ENCODE data around the gene KPRP.

KPRP gene, protein sequence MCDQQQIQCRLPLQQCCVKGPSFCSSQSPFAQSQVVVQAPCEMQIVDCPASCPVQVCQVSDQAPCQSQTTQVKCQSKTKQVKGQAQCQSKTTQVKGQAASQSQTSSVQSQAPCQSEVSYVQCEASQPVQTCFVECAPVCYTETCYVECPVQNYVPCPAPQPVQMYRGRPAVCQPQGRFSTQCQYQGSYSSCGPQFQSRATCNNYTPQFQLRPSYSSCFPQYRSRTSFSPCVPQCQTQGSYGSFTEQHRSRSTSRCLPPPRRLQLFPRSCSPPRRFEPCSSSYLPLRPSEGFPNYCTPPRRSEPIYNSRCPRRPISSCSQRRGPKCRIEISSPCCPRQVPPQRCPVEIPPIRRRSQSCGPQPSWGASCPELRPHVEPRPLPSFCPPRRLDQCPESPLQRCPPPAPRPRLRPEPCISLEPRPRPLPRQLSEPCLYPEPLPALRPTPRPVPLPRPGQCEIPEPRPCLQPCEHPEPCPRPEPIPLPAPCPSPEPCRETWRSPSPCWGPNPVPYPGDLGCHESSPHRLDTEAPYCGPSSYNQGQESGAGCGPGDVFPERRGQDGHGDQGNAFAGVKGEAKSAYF

DNA sequence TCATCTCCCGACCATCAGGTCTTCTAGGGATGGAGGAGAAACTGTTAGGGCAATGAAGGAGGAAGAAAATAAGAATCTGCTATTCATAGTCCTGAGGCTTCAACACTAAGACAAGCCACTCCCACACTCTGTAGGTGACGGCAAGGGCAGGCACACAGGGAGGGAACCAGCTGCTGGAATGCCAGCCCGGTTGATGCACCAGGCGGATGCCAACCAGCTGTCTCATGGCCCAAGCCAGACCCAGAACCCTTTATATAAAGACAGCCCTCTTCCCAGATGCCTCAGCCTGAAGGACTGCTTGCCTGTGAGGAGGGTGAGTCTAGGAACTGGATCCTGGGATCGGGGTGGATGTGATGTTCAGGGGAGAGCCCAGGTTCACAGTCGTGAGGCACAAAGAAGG, at the start of gene KPRP:
KPRP (plus strand) TSS at position 279 of the 400 bp plus-strand sequence. CDS start 1,564 bp downstream, outside the sequence.
- no peak for DNase-seq

DNA sequence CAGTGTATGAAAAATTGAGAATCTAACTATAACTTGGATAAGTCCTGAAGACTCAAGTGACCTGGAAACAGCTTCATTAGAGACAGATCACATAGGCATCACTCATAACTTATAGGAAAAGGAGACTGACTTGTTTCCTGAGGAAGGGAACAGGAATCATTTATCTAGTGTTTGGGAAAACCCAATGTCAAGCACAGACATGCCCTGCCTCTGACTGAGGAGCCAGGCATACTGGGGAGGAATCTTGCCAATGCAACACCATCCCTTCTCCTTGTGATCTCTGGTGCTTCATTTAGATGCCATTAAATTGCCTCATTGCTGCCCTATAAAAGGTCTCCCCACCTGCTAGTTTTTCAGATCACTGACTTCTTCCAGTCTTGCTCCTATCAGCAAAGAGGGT, 39.6 kb upstream of the KPRP start:
- DNase-seq = no peak

DNA sequence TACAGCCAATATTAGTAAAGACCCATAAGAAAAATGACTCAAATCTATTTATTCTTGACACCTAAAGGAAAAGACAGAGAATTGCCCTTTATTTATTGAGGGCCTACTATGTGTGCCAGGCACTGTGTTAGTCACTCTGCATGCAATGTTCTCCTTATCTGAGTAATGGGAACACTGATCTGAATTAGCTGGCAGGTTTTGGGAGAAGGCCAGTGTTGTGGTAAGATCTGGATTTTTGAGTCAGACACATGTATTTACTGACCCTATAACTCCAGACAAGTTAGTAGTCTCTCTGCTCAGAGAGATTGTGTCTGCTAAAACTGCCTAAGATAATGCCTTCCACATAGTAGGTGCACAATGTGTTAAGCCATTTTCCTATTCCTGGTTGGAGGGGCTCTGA, 32.6 kb upstream of the KPRP start:
- DNase-seq = no peak

DNA sequence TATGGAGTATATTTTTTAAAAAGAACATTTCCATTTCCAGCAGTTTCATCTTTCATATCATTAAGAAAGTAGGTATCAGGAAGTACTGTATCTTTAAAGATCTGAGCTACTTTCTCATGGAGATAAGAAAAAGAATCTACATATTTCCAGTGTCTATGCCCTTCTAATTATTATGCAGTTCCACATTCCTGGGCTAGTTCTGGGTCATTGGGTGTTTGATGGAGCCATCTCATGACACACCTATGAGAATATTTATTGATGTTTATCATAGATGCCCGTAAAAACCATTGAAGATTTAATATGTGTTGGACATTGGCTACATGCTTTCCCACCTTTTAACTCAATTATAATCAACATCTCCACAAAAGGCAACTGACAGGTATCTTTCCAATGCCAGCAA, 28.8 kb upstream of the KPRP start:
- no peak for DNase-seq

DNA sequence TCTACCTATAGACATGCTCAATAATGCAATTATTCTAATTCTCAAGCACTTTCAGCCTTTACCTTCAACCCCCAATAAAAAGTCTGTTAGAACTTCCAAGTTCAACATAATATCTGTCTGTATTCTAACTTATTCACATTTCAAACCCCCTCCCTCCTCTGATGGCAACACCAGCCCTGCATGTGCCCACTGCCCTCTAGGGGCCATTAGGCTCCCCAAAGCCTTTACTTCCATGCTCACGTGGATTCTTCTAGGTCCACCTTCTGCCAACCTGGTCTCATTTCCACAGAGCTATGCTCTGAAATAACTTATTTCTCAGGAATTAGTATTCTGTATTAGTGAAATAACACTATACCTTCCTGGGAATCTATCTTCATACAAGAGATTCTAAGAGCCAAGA, 22.2 kb upstream of the KPRP start:
- no peak for DNase-seq

DNA sequence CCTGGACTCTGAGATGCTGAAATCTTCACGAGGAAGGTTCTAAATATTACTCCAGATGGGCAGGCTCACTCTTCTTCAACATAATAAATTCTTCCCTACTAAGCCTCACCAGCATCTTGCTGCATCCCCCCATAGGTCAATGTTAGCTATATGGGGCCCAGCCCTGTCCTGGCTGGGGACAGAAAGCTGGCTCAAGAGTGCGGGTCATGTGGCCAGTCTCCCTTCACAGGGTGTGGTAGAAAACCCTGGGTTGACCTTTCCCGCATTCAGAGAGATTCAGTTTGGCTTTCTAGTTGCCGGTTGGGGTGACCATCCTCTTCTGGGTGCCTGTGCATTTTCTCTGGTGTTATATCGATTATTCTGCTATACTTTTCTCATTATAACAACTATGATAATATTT, 19.8 kb upstream of the KPRP start:
- DNase-seq = no peak

DNA sequence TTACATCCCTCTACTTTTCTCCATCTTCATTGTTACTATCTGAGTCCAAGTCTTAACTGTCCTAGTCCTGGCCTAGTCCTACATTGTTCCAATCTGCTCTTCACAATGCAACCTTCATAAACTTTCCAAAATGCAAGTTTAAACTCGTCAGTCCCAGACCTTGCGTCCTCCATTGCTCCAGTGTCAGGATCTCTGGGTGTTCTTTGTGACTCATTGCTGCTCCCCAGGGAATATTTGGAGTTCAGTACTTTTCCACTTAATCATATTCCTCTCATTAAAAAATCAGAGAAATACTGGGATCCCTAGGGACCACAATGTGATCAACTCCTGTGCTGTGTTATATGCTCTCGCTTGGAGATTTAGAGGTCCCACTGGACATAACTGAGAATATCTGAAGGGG, 18.0 kb upstream of the KPRP start:
- no peak for DNase-seq

DNA sequence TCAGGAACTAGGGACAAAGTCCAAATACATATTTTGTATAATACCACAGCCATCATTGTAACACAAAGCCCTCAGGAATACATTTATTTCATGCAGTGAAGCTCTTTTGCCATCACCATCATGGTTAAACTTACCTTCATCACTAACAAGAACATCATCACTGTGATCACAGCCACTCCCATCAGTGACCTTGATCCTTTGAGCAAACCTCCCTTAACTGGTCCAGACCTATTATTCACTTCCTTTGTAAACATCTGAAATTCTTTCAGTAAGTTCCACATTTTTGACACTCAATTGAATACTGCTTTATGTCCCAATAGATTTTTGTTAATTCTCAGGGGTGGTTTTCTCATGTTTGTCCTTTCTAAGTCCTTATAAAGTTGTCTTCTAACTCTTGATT, 16.2 kb upstream of the KPRP start:
- no peak for DNase-seq

DNA sequence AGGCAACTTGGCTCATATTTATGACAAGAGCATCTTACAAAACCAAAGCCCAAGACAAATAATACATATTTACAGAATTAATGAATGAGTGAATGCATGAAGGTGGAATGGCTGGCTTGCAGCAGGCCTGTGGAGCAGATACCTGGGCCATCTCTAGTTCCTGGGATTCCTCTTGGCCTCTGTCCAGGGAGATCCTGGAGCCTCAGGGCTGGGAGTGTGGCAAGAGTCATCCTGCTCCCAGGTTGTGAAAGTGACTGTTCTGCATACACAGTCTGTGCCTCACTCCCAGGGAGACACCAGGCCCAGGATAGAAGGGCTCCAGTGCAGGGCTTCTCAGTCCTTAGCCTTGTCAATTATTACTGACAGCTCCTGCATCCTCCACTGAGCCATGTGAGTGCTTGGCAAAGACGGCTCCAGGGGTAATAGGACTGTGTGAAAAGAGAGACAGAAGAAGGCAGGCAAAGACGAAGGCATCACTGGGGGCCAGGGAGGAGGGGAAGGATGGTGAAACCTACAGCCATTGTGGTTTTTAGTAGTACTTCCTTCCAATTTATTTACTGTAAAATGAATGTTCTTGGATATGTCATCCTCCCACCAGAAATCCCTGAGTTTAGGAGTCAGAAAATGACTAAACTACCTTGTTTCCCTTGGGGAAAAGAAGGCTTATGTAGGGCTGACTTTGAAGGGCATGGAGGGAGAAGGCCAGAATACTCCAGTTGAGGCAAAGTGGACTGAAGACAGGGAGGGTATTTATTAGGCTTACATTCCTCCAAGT, 14.3 kb upstream of the KPRP start:
- DNase-seq = no peak

DNA sequence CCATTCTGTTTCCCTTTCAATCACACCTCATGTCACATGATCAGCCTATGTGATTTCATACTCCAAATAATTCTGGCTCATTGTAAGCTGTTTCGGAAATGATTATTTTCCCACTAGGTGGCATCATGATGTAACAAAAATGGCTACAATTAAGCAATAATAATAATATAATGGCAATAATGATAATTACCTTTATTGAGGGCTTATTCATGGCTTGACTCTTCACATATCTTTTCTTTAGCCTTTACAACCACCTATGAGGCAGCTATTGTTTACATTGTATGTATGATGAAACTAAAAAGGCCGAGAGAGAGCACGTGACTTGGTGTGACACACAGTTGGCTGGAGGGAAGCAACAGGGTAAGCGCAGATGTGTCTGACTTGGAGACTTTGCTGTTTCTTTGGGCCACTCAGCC, 12.5 kb upstream of the KPRP start:
- no peak for DNase-seq

DNA sequence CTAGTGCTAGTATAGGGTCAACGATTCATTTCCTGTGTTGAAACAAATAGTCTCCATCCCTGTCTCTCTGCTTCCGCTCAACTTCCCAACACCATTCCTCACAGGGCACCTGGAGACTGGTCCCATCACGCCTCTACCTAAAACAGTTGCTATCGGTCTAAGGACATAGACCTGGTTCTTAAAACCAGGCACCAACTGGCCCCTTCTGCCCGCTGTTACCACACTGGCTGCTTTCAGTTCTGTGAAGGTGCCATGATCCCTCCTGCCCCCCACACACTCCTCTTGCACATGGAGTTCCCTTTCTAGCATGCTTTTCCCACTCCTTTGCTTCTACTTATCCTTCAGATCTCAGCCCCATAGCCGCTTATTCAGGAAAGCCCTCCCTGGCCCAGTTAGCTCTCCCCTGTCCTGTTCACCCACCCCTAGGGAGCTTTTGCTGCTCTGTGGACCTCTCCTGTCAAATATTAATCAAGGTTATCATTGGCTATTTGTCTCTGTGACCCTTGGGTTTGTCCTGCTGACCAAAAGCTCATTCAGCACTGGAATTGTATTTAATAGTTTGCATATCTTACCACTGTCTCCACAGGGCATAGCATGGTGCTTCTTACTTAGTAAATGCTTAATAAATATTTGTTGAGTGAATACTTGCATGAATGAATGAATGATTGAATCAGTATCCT, 11.9 kb upstream of the KPRP start:
- no peak for DNase-seq

DNA sequence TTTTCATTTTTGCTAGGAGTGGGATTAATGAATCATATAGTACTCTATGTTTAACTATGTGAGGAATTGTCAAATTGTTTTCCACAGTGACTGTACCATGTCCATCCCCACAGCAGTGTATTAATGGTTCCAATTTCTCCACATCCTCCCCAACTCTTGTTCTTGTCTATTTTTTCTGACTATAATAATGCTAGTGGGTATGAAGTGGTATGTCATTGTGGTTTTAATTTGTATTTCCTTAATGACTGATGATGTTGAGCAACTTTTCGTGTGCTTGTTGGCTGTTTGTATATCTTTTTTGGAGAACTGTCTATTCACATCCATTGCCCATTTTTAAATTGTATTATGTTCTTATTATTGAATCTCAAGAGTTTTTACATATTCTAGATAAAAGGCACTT, 10.0 kb upstream of the KPRP start:
- no peak for DNase-seq

DNA sequence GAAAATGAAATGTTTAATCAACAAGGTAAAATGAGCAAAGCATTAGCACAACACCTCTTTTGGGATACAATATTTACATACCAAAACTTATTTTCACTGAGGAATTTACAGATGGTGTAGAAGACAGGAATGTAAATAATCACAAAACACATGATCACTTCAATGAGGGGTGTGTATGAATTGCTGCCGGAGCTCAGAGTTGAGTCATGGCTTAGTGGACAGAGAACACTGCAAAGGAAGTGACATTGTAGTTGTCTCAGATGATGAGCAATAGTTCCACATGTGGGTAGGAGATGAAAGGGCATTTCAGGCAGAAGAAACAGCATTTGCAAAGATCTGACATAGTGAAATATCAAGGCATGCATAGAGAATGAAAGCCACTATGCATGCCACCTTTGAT, 5.6 kb upstream of the KPRP start:
- DNase-seq = no peak

DNA sequence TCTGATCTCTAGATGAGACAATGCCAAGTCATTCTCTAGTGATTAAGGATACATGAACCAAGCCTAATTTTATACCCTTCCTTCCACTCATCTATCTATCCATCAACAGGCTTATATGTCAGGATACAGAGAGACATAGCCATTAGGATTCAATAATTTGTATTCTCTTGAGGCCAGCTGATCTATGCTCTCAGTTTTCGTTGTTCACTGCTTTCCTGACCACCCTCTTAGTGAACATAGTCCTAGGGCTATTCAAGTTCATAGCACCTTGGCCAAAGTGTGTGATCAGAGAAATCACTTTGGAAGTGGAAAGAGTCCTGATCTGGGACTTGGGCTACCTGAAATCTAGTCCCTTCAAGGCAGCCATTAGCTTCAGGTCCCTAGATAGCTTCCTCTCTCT, 4.2 kb upstream of the KPRP start:
- DNase-seq = no peak

DNA sequence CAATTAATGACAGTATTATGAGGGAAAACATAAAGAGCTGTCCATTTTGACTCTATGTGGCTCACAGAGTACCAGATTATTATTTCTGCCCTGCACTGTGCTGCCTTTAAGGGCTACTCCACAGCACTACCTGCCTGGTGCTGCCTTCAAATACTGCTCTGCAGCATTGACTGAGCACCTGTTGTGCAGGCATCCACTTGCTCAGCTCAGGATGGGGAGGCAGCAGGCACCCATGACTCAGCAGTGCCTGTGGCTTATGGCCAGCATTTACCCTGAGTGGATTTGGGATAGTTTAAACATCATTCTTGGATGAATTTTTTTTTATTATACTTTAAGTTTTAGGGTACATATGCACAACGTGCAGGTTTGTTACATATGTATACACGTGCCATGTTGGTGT, 953 bp upstream of the KPRP start:
- DNase-seq = no peak

DNA sequence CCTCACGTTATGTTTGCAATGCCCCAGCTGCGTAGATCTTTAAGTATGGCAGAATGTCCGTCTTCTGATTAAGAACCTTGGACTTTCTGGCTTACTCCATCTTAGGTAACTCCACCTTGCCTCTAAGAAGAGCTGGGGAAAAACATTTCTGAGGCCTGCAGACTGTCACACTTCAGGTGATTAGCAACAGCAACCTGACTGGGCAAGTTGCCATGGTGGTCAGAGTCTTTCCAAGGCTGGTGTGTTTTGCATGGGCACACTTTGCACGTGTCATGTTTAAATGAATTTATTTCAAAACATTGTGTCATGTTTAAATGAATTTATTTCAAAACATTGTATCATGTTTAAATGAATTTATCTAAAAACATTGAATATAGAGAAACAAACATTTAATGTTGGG, 811 bp downstream of the KPRP start:
- DNase-seq = no peak

DNA sequence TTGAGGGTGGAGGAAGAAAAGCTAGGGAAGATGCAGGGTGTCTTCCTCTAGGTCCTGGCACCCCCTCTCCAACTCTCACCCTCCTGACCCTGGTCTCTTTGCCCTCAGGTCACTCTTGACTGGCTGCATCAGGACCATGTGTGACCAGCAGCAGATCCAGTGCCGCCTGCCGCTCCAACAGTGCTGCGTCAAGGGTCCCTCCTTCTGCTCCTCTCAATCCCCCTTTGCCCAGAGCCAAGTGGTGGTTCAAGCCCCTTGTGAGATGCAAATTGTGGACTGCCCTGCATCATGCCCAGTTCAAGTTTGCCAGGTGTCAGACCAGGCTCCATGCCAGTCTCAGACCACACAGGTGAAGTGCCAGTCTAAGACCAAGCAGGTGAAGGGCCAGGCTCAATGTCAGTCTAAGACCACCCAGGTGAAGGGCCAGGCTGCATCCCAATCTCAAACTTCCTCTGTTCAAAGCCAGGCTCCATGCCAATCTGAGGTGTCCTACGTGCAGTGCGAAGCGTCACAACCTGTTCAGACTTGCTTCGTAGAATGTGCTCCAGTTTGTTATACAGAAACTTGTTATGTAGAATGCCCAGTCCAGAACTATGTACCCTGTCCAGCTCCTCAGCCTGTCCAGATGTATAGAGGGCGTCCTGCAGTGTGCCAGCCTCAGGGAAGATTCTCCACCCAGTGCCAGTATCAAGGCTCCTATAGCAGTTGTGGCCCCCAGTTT, 1.8 kb downstream of the KPRP start:
- no peak for DNase-seq

DNA sequence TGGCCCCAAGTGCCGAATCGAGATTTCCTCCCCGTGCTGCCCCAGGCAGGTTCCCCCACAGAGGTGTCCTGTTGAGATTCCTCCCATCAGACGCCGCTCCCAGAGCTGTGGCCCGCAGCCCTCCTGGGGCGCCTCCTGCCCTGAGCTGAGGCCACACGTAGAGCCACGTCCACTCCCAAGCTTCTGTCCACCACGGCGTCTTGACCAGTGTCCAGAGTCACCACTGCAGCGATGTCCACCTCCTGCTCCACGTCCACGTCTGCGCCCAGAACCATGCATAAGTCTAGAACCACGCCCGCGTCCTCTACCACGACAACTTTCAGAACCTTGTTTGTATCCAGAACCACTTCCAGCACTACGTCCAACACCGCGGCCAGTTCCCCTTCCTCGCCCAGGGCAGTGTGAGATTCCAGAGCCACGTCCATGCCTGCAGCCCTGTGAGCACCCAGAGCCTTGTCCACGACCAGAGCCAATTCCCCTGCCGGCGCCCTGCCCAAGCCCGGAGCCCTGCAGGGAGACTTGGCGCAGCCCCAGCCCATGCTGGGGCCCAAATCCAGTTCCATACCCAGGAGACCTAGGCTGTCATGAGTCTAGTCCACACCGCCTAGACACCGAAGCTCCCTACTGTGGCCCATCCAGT, 2.8 kb downstream of the KPRP start:
- no peak for DNase-seq

DNA sequence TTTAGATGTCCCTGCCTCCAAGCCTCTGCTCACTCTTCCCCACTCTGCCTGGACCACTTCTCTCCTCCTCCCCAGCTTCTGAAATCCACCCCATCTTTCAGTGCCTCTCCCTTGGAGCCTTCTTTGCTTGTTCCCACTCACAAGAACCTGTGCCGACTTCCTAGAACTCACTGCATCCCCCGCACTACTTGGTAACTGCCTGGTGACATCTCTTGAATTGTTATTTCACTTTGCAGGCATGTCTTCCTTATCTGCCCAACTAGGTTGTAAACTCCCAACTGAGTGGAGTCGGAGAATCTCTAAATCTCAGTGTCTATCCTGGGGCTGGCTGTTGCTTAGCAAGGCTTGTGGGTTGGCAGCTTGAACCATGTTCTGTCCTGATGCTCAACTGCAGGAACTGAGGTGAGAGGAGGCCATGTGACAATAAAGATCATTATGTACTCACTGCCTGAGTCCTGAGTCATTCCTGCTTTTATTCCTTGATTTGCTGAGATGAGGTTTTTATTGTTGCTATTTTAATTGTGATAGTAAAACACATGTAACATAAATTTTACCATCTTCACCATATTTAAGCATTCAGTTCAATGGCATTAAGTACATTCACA, 3.9 kb downstream of the KPRP start:
- DNase-seq = no peak

DNA sequence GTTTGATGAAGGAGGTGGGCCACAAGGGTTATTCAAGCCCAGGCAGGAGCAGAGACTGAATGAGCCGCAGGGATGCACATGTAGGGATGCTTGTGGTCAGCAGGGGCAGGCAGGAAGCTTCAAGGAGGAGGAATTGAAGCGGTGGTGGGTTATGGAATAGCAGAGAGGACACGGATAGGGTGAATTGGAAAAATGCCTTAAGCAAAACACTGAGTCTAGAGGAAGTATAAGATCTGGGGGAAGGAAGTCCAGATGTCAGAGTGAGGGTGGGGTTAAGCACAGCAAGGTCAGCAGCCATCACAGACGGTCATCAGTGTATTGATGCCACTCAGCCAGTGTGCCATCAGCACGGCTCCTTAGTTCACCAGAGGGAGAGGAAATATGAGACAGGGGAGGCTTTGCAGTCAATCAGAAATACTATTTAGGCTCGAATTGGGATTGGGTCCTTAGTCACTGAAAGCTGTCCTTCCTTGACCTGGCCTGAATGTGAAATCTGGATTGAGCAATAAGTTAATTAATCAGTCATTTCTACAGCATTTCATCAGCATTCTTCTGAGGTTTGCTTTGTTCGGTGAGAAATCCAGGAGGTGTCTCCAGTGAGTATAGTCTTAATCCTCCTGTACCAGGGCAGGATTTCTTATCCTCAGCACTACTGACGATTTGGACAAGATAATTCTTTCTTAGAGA, 11.2 kb downstream of the KPRP start:
- DNase-seq = no peak

DNA sequence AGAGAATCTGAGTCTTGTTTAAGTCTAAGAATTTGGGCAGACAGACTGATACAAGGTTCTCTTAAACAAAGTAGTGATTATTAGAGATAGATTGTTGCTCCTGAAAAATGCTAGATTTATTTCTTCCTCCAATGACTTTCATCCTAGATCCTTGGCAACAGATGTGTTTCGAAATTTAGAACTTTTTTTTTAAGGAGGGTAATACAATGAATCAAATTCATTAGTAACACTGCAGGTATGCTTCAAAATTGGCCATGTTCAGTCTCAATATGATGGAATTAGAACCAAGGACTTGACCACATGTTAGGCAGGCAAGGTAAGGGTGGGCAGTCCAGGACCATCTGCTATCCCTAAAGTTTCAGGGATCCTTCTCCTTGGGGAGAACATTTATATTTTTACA, 12.6 kb downstream of the KPRP start:
- no peak for DNase-seq
